ENCODE results near the gene C11orf68. TPM values are rescaled to one million over a fixed set of nuclear protein-coding genes. Genes with fewer than 3 reads are reported as not detected.

Gene C11orf68
- total RNA-seq, 4 donors from 2014 or later = 5.8 to 15.6 (median 10.6) TPM

GRCh38 chr11:65934014-65934413 lies 15.2 kb upstream of the C11orf68 start:
- Histone ChIP-seq H3K4me3 (no peak overlapping the region), H3K9me3 (no peaks in the 10 kb centered on the region), H3K27ac (no peak overlapping the region), H3K36me3 (no peaks in the 10 kb centered on the region), H3K27me3 (peaks cover 0 to 26% (median 0%) of the 10 kb centered on the region in 4 donors), H3K4me1 (no peaks in the 10 kb centered on the region)
- intact Hi-C loops (cut with DNase I) = no loop called here
- WGBS, 2 donors = 64 to 68% methylated on average over 3 to 4 of the region's 4 CpGs
- TF ChIP-seq POLR2A (IDR thresholded peaks at IDR 0.05) (no peak), CTCF (IDR thresholded peaks at IDR 0.05) (no peak)
- no peak for DNase-seq

- TF ChIP-seq POLR2A (IDR thresholded peaks at IDR 0.05) (no peak), CTCF (IDR thresholded peaks at IDR 0.05) (no peak)
- Histone ChIP-seq H3K27me3 (peaks cover 0 to 22% (median 0%) of the 10 kb centered on the region in 4 donors), H3K27ac (no peak overlapping the region), H3K4me3 (no peak overlapping the region), H3K9me3 (no peaks in the 10 kb centered on the region), H3K4me1 (no peaks in the 10 kb centered on the region), H3K36me3 (no peaks in the 10 kb centered on the region)
- WGBS, 2 donors = 30 to 45% methylated on average over 9 of the region's 9 CpGs
- no peak for DNase-seq
- intact Hi-C loops (cut with DNase I) = no loop called here
These were observed 13.7 kb upstream of the C11orf68 start for GRCh38 chr11:65932558-65932919.

- Histone ChIP-seq H3K9me3 (no peaks in the 10 kb centered on the region), H3K36me3 (no peaks in the 10 kb centered on the region), H3K4me3 (no peak overlapping the region), H3K4me1 (no peaks in the 10 kb centered on the region), H3K27me3 (peaks cover 0 to 17% (median 0%) of the 10 kb centered on the region in 4 donors), H3K27ac (no peak overlapping the region)
- DNase-seq = no peak
- intact Hi-C loops (cut with DNase I) = no loop called here
- WGBS, 2 donors = 54 to 59% methylated on average over 9 to 10 of the region's 13 CpGs
- TF ChIP-seq POLR2A (IDR thresholded peaks at IDR 0.05) = no peak
- TF ChIP-seq CTCF (IDR thresholded peaks at IDR 0.05) = no peak
These were observed 13.1 kb upstream of the C11orf68 start for GRCh38 chr11:65931773-65932557.

GRCh38 chr11:65928667-65929066 lies 9.8 kb upstream of the C11orf68 start:
- 54 to 62% methylated on average over 6 of the region's 6 CpGs for WGBS, 2 donors
- Histone ChIP-seq H3K36me3 (peaks cover 0 to 13% (median 0%) of the 10 kb centered on the region in 3 donors), H3K27me3 (peaks cover 0 to 11% (median 0%) of the 10 kb centered on the region in 4 donors), H3K27ac (no peak overlapping the region), H3K4me1 (no peaks in the 10 kb centered on the region), H3K9me3 (no peaks in the 10 kb centered on the region), H3K4me3 (no peak overlapping the region)
- intact Hi-C loops (cut with DNase I) = no loop called here
- no peak for DNase-seq
- no peak for TF ChIP-seq POLR2A (IDR thresholded peaks at IDR 0.05)
- no peak for TF ChIP-seq CTCF (IDR thresholded peaks at IDR 0.05)

GRCh38 chr11:65927904-65928397 lies 9.1 kb upstream of the C11orf68 start:
- peak overlapping the region in 3 of 4 donors; percentile 27 to 79 (median 66) for H3K27ac ChIP-seq
- H3K4me3 ChIP-seq = peak overlapping the region in 2 of 4 donors; percentile 8 to 40
- no peak for DNase-seq

More at GRCh38 chr11:65927904-65928397, 9.1 kb upstream of the C11orf68 start:
- Histone ChIP-seq H3K4me1 (peaks cover 0 to 4% (median 0%) of the 10 kb centered on the region in 3 donors), H3K27me3 (peaks cover 0 to 4% (median 0%) of the 10 kb centered on the region in 4 donors), H3K9me3 (no peaks in the 10 kb centered on the region), H3K36me3 (peaks cover 0 to 20% (median 0%) of the 10 kb centered on the region in 3 donors)
- no peak for TF ChIP-seq POLR2A (IDR thresholded peaks at IDR 0.05)
- TF ChIP-seq CTCF (IDR thresholded peaks at IDR 0.05) = no peak
- intact Hi-C loops (cut with DNase I) = no loop called here
- WGBS, 2 donors = 39 to 49% methylated on average over 8 of the region's 9 CpGs
